HEK293T (cell line): Measurements from ENCODE around the gene HSCB.
"Not testable (repeated sequence)": the region's sequence is repeated elsewhere in the genome, so short reads cannot be mapped to it uniquely, and the experiment has no call there.

ENCODE experiments used
- CTCF ChIA-PET: fragments of 350-600 bp; formaldehyde crosslinking; extraction: SDS; loops from one replicate; lab custom pipeline; 2021; ENCODE audit warnings: antibody characterized with exemption, inconsistent platforms; lab: Yijun Ruan, JAX
- POLR2A ChIA-PET: fragments of 350-600 bp; formaldehyde crosslinking; extraction: SDS; loops from one replicate; lab custom pipeline; 2020; ENCODE audit warnings: antibody characterized with exemption, inconsistent platforms; lab: Yijun Ruan, JAX
- DNase-seq: peaks from one replicate; pipeline ENCODE4 v3.0.0; 2012; ENCODE audit warnings: mixed read lengths; ENCODE audit errors: extremely low spot score
- ARNT ChIP-seq: fragments of 450-650 bp; IDR thresholded peaks from 2 replicates; pipeline ENCODE4 v1.6.1; 2017; ENCODE audit warnings: mild to moderate bottlenecking
- BHLHE40 ChIP-seq: fragments of 450-650 bp; IDR thresholded peaks from 2 replicates; pipeline ENCODE4 v1.6.1; 2016; ENCODE audit warnings: mild to moderate bottlenecking, moderate library complexity, borderline replicate concordance
- CTBP1 ChIP-seq: fragments of 450-650 bp; IDR thresholded peaks from 2 replicates; pipeline ENCODE4 v1.6.1; 2016; ENCODE audit warnings: borderline replicate concordance
- ELF4 ChIP-seq: fragments of 450-650 bp; IDR thresholded peaks from 2 replicates; pipeline ENCODE4 v1.6.1; 2017; ENCODE audit warnings: antibody characterized with exemption
- FOXA1 ChIP-seq: fragments of 450-650 bp; IDR thresholded peaks from 2 replicates; pipeline ENCODE4 v1.6.1; 2016; ENCODE audit warnings: mild to moderate bottlenecking
- FOXK2 ChIP-seq: fragments of 450-650 bp; IDR thresholded peaks from 2 replicates; pipeline ENCODE4 v1.6.1; 2016; ENCODE audit warnings: mild to moderate bottlenecking
- FOXM1 ChIP-seq: fragments of 450-650 bp; IDR thresholded peaks from 2 replicates; pipeline ENCODE4 v1.6.1; 2017; ENCODE audit warnings: mild to moderate bottlenecking, borderline replicate concordance
- HDGF ChIP-seq: fragments of 450-650 bp; IDR thresholded peaks from 2 replicates; pipeline ENCODE4 v1.6.1; 2017; ENCODE audit warnings: antibody characterized with exemption, borderline replicate concordance
- L3MBTL2 ChIP-seq: fragments of 450-650 bp; conservative IDR thresholded peaks from 2 replicates; pipeline ENCODE4 v1.6.1; 2016; ENCODE audit warnings: mild to moderate bottlenecking
- LEF1 ChIP-seq: fragments of 450-650 bp; IDR thresholded peaks from 2 replicates; pipeline ENCODE4 v1.6.1; 2017; ENCODE audit warnings: mild to moderate bottlenecking, borderline replicate concordance
- NFRKB ChIP-seq: fragments of 450-650 bp; IDR thresholded peaks from 2 replicates; pipeline ENCODE4 v1.6.1; 2016; ENCODE audit warnings: mild to moderate bottlenecking, moderate library complexity
- PKNOX1 ChIP-seq: fragments of 450-650 bp; IDR thresholded peaks from 2 replicates; pipeline ENCODE4 v1.6.1; 2016
- SP1 ChIP-seq: fragments of 450-650 bp; IDR thresholded peaks from 2 replicates; pipeline ENCODE4 v1.6.1; 2017
- SUZ12 ChIP-seq: fragments of 450-650 bp; IDR thresholded peaks from 2 replicates; pipeline ENCODE4 v1.6.1; 2016; ENCODE audit warnings: mild to moderate bottlenecking
- TARDBP ChIP-seq: fragments of 450-650 bp; IDR thresholded peaks from 2 replicates; pipeline ENCODE4 v1.6.1; 2016
- ZNF384 ChIP-seq: fragments of 450-650 bp; IDR thresholded peaks from 2 replicates; pipeline ENCODE4 v1.6.1; 2016

Gene HSCB

DNA sequence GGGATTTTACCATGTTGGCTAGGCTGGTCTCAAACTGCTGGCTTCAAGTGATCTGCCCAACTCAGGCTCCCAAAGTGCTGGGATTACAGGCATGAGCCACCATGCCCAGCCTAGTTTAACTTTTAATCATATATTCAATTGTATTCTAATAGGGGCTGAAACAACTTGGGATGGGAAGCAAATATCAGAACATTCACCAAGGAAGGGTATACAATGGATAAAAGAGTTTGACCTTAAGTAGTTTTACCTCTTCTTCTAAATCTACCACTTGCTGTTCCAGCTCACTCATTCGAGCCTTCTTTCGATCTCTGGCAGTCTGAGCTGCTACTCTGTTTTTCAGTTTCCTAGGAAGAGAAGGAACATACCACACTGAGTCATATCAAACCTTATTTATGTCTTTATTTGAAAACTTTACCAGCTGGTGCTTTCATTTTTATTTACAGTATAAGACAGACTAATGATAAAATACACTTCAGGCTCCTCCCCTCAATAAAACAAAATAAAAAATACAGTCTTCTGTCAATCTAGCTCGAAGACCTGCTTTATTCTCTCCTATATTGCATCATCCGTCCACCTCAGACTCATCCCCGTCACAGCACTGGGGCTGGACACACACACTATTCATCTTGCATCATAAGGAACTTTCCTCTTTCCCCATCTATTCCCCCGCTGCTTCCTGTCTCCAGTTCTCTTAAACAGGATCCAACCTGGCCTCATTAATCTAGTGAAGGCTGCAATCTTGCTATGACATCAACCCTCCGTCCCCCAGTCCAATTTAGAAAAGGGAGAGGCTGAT, 57.2 kb downstream of the HSCB start:
- TF ChIP-seq CTBP1 = no peak; the same call in 1 of the 2 replicates
- no peak for TF ChIP-seq FOXA1
- no peak for TF ChIP-seq TARDBP
- TF ChIP-seq L3MBTL2 = 0 out of 2 replicates have a peak, but pooled peaks have one; percentile 14
- no peak for TF ChIP-seq LEF1
- no peak for TF ChIP-seq SUZ12
- no peak for TF ChIP-seq FOXK2
- TF ChIP-seq PKNOX1 = peak; percentile 69
- no peak for TF ChIP-seq NFRKB
- no peak for TF ChIP-seq SP1
- no peak for TF ChIP-seq ZNF384
- TF ChIP-seq HDGF = no peak
- no peak for TF ChIP-seq ARNT
- TF ChIP-seq ELF4 = peak; percentile 35; the same call in 1 of the 2 replicates
- TF ChIP-seq FOXM1 = no peak
- TF ChIP-seq BHLHE40 = no peak
- DNase-seq = peak; percentile 37
- POLR2A ChIA-PET = interaction anchor here (0.7 to 5.1 kb wide), 14 partner anchors 8 to 199 kb away, joined by 3 to 48 read pairs (median 10); partner anchors contain the start of genes CCDC117, CHEK2 and HSCB
- CTCF ChIA-PET = interaction anchor here (0.6 kb wide), 1 partner anchor 205 kb away, joined by 3 read pairs; no protein-coding TSS in a partner anchor

- ChIA-PET CTCF (interaction anchor here (1.1 kb wide), 1 partner anchor 80 kb away, joined by 4 read pairs; no protein-coding TSS in a partner anchor), POLR2A (interaction anchor here (0.7 to 5.1 kb wide), 24 partner anchors 8 to 526 kb away, joined by 3 to 48 read pairs (median 4); partner anchors contain the start of genes CCDC117, CHEK2 and HSCB)
- TF ChIP-seq PKNOX1 (no peak), TARDBP (no peak), FOXA1 (no peak), ELF4 (no peak), NFRKB (no peak), BHLHE40 (no peak), CTBP1 (no peak), SUZ12 (no peak), LEF1 (no peak), SP1 (no peak), HDGF (no peak), FOXK2 (no peak), ZNF384 (no peak), FOXM1 (no peak)
- DNase-seq = peak; percentile 62
These were observed 57.9 kb downstream of the HSCB start for GRCh38 chr22:28799606-28800307.

GRCh38 chr22:28800308-28801041, 58.6 kb downstream of the HSCB start, which contains the start of gene XBP1:
TSS of gene XBP1 (minus strand) at chr22:28800569.
- TF ChIP-seq ARNT (no peak), L3MBTL2 (peak; percentile 82)
- peak; percentile 99 for DNase-seq
- ChIA-PET CTCF (interaction anchor here (1.1 kb wide), 1 partner anchor 80 kb away, joined by 4 read pairs; no protein-coding TSS in a partner anchor), POLR2A (interaction anchor here (0.6 to 5.1 kb wide), 24 partner anchors 8 to 527 kb away, joined by 3 to 48 read pairs (median 4); partner anchors contain the start of genes CCDC117, CHEK2, HSCB and ZNRF3)

DNA sequence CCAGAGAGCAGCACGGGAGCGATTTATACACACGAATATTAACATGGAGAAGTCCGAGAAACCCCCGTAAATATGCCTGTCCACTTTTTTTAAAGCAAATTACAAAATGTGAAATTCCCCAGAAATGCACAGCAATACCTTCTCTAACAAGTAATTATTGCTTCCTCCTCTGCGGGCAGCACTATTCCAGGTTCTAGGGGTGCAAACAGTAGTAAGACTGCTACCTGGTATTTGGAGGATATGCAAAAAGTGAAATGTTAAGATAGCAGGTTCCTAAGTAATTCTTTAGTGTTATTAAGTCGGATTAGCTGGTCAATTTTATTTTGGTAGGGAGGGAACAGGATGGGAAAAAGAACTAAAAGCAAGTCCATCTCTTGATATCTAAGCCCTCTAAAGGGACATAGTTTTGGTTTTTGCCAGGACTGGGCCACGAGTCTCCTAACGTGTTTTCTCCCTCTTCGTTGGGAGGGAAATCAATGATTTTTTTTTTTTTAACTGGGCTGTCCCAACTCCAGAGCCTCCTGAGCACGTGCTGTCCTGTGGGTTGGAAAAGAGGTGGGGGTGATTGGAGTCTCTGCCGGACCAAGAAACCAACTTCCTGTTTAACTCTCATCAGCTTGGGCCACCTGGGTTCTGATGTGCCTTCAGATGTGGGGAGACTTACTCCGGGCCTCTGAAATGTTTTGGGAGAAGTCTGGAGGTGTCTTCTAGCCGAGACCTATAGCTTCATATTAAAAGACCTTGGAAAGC, 60.2 kb downstream of the HSCB start:
- no peak for DNase-seq
- CTCF ChIA-PET = interaction anchor here (0.6 kb wide), 1 partner anchor 1240 kb away, joined by 8 read pairs; no protein-coding TSS in a partner anchor

GRCh38 chr22:28802595-28803123, 60.8 kb downstream of the HSCB start:
- ChIA-PET CTCF (no interaction called here), POLR2A (interaction anchor here (5.1 kb wide), 1 partner anchor 11 kb away, joined by 48 read pairs; no protein-coding TSS in a partner anchor)
- DNase-seq = peak; percentile 33

More for the DNA sequence above, 60.2 kb downstream of the HSCB start:
- POLR2A ChIA-PET = interaction anchor here (0.7 to 5.1 kb wide), 4 partner anchors 9 to 167 kb away, joined by 3 to 48 read pairs (median 13); no protein-coding TSS in a partner anchor
- TF ChIP-seq ZNF384 = peak; percentile 54; the same call in 1 of the 2 replicates
- TF ChIP-seq L3MBTL2 = peak; percentile 61
- no peak for TF ChIP-seq SUZ12
- no peak for TF ChIP-seq LEF1

GRCh38 chr22:28805426-28805825, 63.6 kb downstream of the HSCB start:
- POLR2A ChIA-PET, DNase-seq, CTCF ChIA-PET: not testable (repeated sequence)

More at GRCh38 chr22:28802595-28803123, 60.8 kb downstream of the HSCB start:
- TF ChIP-seq ZNF384 (peak; percentile 18; the same call in 1 of the 2 replicates), BHLHE40 (no peak)
